NAMALWA (cell line): ENCODE results near the gene SEC14L1.
"Not testable (repeated sequence)": the region's sequence is repeated elsewhere in the genome, so short reads cannot be mapped to it uniquely, and the experiment has no call there.

Source experiments
- DNase-seq: peaks from one replicate; pipeline ENCODE4 v3.0.0-alpha.2; 2015; ENCODE audit warnings: low spot score

SEC14L1 gene

GRCh38 chr17:77237232-77238008 lies 96.7 kb downstream of the SEC14L1 start:
- DNase-seq: no peak

- no peak for DNase-seq
Measured at GRCh38 chr17:77240976-77241375, 100.2 kb downstream of the SEC14L1 start.

- no peak for DNase-seq
Measured at GRCh38 chr17:77242118-77242851, 101.5 kb downstream of the SEC14L1 start.

GRCh38 chr17:77245162-77245926 lies 104.6 kb downstream of the SEC14L1 start:
- no peak for DNase-seq

GRCh38 chr17:77246110-77247047 lies 105.6 kb downstream of the SEC14L1 start:
- peak; percentile 24 for DNase-seq

GRCh38 chr17:77247048-77247541 lies 106.3 kb downstream of the SEC14L1 start:
- peak; percentile 86 for DNase-seq

- DNase-seq: no peak
Measured at GRCh38 chr17:77247609-77248008, 106.8 kb downstream of the SEC14L1 start.

- DNase-seq: no peak
Measured at GRCh38 chr17:77248216-77249114, 107.7 kb downstream of the SEC14L1 start.

- DNase-seq: no peak
Measured at GRCh38 chr17:77251622-77252183, 110.9 kb downstream of the SEC14L1 start.

- not testable (repeated sequence) for DNase-seq
Measured at GRCh38 chr17:77252306-77252705, 111.5 kb downstream of the SEC14L1 start.

GRCh38 chr17:77253611-77254051 lies 112.9 kb downstream of the SEC14L1 start:
- DNase-seq: no peak

GRCh38 chr17:77254951-77255825 lies 114.4 kb downstream of the SEC14L1 start:
- DNase-seq: no peak

GRCh38 chr17:77255970-77256369 lies 115.2 kb downstream of the SEC14L1 start:
- DNase-seq: not testable (repeated sequence)

GRCh38 chr17:77256710-77257109 lies 115.9 kb downstream of the SEC14L1 start:
- no peak for DNase-seq

GRCh38 chr17:77257169-77257568 lies 116.4 kb downstream of the SEC14L1 start:
- no peak for DNase-seq

- DNase-seq: no peak
Measured at GRCh38 chr17:77257596-77258458, 117.1 kb downstream of the SEC14L1 start.

- no peak for DNase-seq
Measured at GRCh38 chr17:77258638-77259037, 117.9 kb downstream of the SEC14L1 start.
